GM23338 (cell line): ENCODE measurements around the gene FHIT. TPM values are rescaled to one million over a fixed set of nuclear protein-coding genes. Genes with fewer than 3 reads are reported as not detected.

Experiments used
- ATAC-seq: fragments of 200-7000 bp; cut with Tn5 transposase; 3 replicates; pipeline ENCODE4 v1.9.1; 2020
- DNase-seq: peaks from one replicate; pipeline ENCODE4 v3.0.0-alpha.2; 2015; ENCODE audit warnings: low spot score
- H2AFZ ChIP-seq: fragments of 200-600 bp; sonication (generic); 2 replicates; pipeline ENCODE4 v1.8.0; 2016; ENCODE audit warnings: antibody characterized with exemption, mild to moderate bottlenecking, moderate library complexity
- H3F3A ChIP-seq: fragments of 200-600 bp; sonication (generic); replicated peaks from 2 replicates; pipeline ENCODE4 v1.8.0; 2017; ENCODE audit warnings: antibody characterized with exemption, mixed run types, low read depth
- H3K27ac ChIP-seq: fragments of 200-600 bp; sonication (generic); 2 replicates; pipeline ENCODE4 v1.6.1; 2016; ENCODE audit warnings: low read depth
- H3K27me3 ChIP-seq: fragments of 200-600 bp; sonication (generic); 2 replicates; pipeline ENCODE4 v1.8.0; 2016; ENCODE audit warnings: mild to moderate bottlenecking, mixed run types, moderate library complexity; ENCODE audit not compliant: insufficient read depth
- H3K36me3 ChIP-seq: fragments of 200-600 bp; sonication (generic); 2 replicates; pipeline ENCODE4 v1.8.0; 2016; ENCODE audit warnings: mild to moderate bottlenecking; ENCODE audit not compliant: insufficient read depth
- H3K4me1 ChIP-seq: fragments of 200-600 bp; sonication (generic); 2 replicates; pipeline ENCODE4 v1.8.0; 2016; ENCODE audit warnings: mild to moderate bottlenecking, moderate library complexity; ENCODE audit not compliant: insufficient read depth
- H3K4me2 ChIP-seq: fragments of 200-600 bp; sonication (generic); 2 replicates; pipeline ENCODE4 v1.7.1; 2017; ENCODE audit warnings: mixed run types
- H3K4me3 ChIP-seq: fragments of 200-600 bp; sonication (generic); 2 replicates; pipeline ENCODE4 v1.6.1; 2016; ENCODE audit warnings: mixed run types
- H3K79me2 ChIP-seq: fragments of 200-600 bp; sonication (generic); replicated peaks from 2 replicates; pipeline ENCODE4 v1.8.0; 2017; ENCODE audit warnings: mild to moderate bottlenecking; ENCODE audit not compliant: insufficient read depth
- H3K9me2 ChIP-seq: fragments of 200-600 bp; sonication (generic); 2 replicates; pipeline ENCODE4 v1.8.0; 2017; ENCODE audit not compliant: insufficient read depth
- H4K20me1 ChIP-seq: fragments of 200-600 bp; sonication (generic); replicated peaks from 2 replicates; pipeline ENCODE4 v1.8.0; 2017; ENCODE audit warnings: mild to moderate bottlenecking; ENCODE audit not compliant: insufficient read depth
- H3K27ac Mint-ChIP-seq: 2 replicates; pipeline ENCODE4 v1.8.0; 2020; ENCODE audit warnings: inconsistent platforms, mild to moderate bottlenecking, moderate library complexity, mixed read lengths
- H3K27me3 Mint-ChIP-seq: 3 replicates; pipeline ENCODE4 v1.8.0; 2022; ENCODE audit warnings: low read depth, mild to moderate bottlenecking, moderate library complexity, mixed read lengths, inconsistent platforms; ENCODE audit not compliant: insufficient read depth, poor library complexity
- H3K36me3 Mint-ChIP-seq: 3 replicates; pipeline ENCODE4 v1.8.0; 2021; ENCODE audit warnings: low read depth, mild to moderate bottlenecking, inconsistent platforms, moderate library complexity, mixed read lengths
- H3K4me1 Mint-ChIP-seq: 3 replicates; pipeline ENCODE4 v1.8.0; 2020; ENCODE audit warnings: mild to moderate bottlenecking, inconsistent platforms, mixed read lengths
- H3K4me3 Mint-ChIP-seq: 3 replicates; pipeline ENCODE4 v1.8.0; 2021; ENCODE audit warnings: moderate library complexity, mild to moderate bottlenecking, inconsistent platforms, mixed read lengths
- H3K9me3 Mint-ChIP-seq: 3 replicates; pipeline ENCODE4 v1.8.0; 2020; ENCODE audit warnings: moderate library complexity, mild to moderate bottlenecking, inconsistent platforms, mixed read lengths
- CREB1 ChIP-seq: fragments of 250-450 bp; sonication (Bioruptor Pico); IDR thresholded peaks from 2 replicates; pipeline ENCODE4 v1.5.0; 2020; ENCODE audit warnings: low read depth, mild to moderate bottlenecking, moderate library complexity
- ETS1 ChIP-seq: IDR thresholded peaks from 2 replicates; pipeline ENCODE4 v1.6.1; 2016; ENCODE audit warnings: antibody characterized with exemption
- EZH2 ChIP-seq: fragments of 200-600 bp; sonication (generic); IDR thresholded peaks from one replicate; pipeline ENCODE4 v1.8.0; 2017; ENCODE audit warnings: antibody characterized with exemption, mild to moderate bottlenecking, low read depth; ENCODE audit not compliant: unreplicated experiment
- EZH2phosphoT487 ChIP-seq: fragments of 200-600 bp; sonication (generic); IDR thresholded peaks from one replicate; pipeline ENCODE4 v1.8.1; 2018; ENCODE audit warnings: antibody characterized with exemption; ENCODE audit not compliant: unreplicated experiment
- JUNB ChIP-seq: IDR thresholded peaks from one replicate; pipeline ENCODE4 v1.6.1; 2016; ENCODE audit warnings: antibody characterized with exemption; ENCODE audit not compliant: unreplicated experiment
- NANOG ChIP-seq: IDR thresholded peaks from 2 replicates; pipeline ENCODE4 v1.6.1; 2016; ENCODE audit warnings: antibody characterized with exemption, borderline replicate concordance
- POLR2AphosphoS5 ChIP-seq: IDR thresholded peaks from 2 replicates; pipeline ENCODE4 v1.6.1; 2016; ENCODE audit warnings: antibody characterized with exemption, low read depth
- REST ChIP-seq: IDR thresholded peaks from one replicate; pipeline ENCODE4 v1.6.1; 2018; ENCODE audit warnings: antibody characterized with exemption; ENCODE audit not compliant: unreplicated experiment
- STAT1 ChIP-seq: IDR thresholded peaks from one replicate; pipeline ENCODE4 v1.6.1; 2016; ENCODE audit warnings: antibody characterized with exemption; ENCODE audit not compliant: unreplicated experiment
- ZNF114 ChIP-seq: fragments of 250-450 bp; sonication (Bioruptor Pico); IDR thresholded peaks from 2 replicates; pipeline ENCODE4 v1.5.0; 2020; ENCODE audit warnings: mild to moderate bottlenecking, moderate library complexity
- ZNF331 ChIP-seq: fragments of 250-450 bp; sonication (Bioruptor Pico); IDR thresholded peaks from 2 replicates; pipeline ENCODE4 v1.5.0; 2020; ENCODE audit warnings: low read depth, mild to moderate bottlenecking, moderate library complexity
- polyA plus RNA-seq: library from polyadenylated mRNA; unstranded; fragments of >200 nt; fragmentation: Nextera tagmentation; extraction: Ambion mirVana; gene quantifications from 2 replicates; pipeline ENCODE4 v1.2.1, GENCODE V29; 2016
- total RNA-seq: library from RNA; depleted of rRNA; stranded (reverse); fragments of >200 nt; shearing (Covaris generic); gene quantifications from 2 replicates; pipeline ENCODE4 v1.2.3, GENCODE V29; 2014
- TF ChIP-seq, protein P1 (sequence below), 2 experiments: fragments of 200-600 bp in 1 of 2; sonication (generic) in 1 of 2; conservative IDR thresholded peaks; 2 replicates each; pipeline versions ENCODE4 v1.5.1 to v1.6.1; 2016 to 2017; ENCODE audit warnings: antibody characterized with exemption in 2 of 2, low read depth in 2 of 2, mild to moderate bottlenecking in 2 of 2, moderate library complexity in 1 of 2
- TF ChIP-seq, protein P2 (sequence below): fragments of 250-450 bp; sonication (Bioruptor Pico); IDR thresholded peaks from 2 replicates; pipeline ENCODE4 v1.5.0; 2020; ENCODE audit warnings: mild to moderate bottlenecking, moderate library complexity

The FHIT gene
- total and polyA plus RNA-seq, 2 experiments from 2014 or later: 3.0 to 8.3 TPM

DNA sequence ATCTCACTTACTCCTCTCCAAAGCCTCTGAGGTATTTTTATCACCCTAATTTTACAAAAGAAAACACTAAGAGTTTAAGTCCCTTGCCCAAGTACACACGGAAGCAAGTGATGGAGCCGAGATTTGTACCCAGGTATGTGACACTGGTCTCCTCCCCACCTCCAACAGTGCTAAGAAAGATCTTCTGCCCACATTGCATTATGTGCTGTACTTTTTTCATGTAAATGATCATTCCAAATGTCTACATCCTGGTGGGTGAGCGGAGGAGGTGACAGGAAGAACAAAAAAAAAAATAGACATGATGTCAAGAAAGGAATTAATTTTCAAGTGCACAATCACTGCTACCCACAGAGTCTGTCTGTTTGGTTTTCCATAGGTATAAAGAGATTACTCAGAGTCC is 694.1 kb downstream of the FHIT start:
- no peak for ATAC-seq
- no peak overlapping the region for H3K4me3 Mint-ChIP-seq
- H3K79me2 ChIP-seq: no peaks in the 10 kb centered on the region
- no peak overlapping the region for H3K27ac Mint-ChIP-seq
- no peak overlapping the region for H3K4me3 ChIP-seq
- no peak overlapping the region for H2AFZ ChIP-seq
- H3F3A ChIP-seq: no peaks in the 10 kb centered on the region
- H3K4me1 ChIP-seq: peaks cover 18% of the 10 kb centered on the region; the same call in 1 of the 2 replicates
- peaks cover 4% of the 10 kb centered on the region; the same call in 1 of the 3 replicates for H3K9me3 Mint-ChIP-seq
- no peaks in the 10 kb centered on the region for H3K36me3 ChIP-seq
- DNase-seq: no peak
- no peaks in the 10 kb centered on the region for H4K20me1 ChIP-seq
- no peaks in the 10 kb centered on the region for H3K27me3 ChIP-seq
- no peak for TF ChIP-seq STAT1
- no peak for TF ChIP-seq EZH2
- no peak for TF ChIP-seq ETS1
- TF ChIP-seq, protein P1, sequence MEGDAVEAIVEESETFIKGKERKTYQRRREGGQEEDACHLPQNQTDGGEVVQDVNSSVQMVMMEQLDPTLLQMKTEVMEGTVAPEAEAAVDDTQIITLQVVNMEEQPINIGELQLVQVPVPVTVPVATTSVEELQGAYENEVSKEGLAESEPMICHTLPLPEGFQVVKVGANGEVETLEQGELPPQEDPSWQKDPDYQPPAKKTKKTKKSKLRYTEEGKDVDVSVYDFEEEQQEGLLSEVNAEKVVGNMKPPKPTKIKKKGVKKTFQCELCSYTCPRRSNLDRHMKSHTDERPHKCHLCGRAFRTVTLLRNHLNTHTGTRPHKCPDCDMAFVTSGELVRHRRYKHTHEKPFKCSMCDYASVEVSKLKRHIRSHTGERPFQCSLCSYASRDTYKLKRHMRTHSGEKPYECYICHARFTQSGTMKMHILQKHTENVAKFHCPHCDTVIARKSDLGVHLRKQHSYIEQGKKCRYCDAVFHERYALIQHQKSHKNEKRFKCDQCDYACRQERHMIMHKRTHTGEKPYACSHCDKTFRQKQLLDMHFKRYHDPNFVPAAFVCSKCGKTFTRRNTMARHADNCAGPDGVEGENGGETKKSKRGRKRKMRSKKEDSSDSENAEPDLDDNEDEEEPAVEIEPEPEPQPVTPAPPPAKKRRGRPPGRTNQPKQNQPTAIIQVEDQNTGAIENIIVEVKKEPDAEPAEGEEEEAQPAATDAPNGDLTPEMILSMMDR (conservative IDR thresholded peaks at IDR 0.05; ENCODE audit: low read depth in 2 of 2): no peak
- no peak for TF ChIP-seq JUNB
- no peak for TF ChIP-seq NANOG
- no peak for TF ChIP-seq POLR2AphosphoS5
- TF ChIP-seq EZH2phosphoT487: no peak
- TF ChIP-seq, protein P2, sequence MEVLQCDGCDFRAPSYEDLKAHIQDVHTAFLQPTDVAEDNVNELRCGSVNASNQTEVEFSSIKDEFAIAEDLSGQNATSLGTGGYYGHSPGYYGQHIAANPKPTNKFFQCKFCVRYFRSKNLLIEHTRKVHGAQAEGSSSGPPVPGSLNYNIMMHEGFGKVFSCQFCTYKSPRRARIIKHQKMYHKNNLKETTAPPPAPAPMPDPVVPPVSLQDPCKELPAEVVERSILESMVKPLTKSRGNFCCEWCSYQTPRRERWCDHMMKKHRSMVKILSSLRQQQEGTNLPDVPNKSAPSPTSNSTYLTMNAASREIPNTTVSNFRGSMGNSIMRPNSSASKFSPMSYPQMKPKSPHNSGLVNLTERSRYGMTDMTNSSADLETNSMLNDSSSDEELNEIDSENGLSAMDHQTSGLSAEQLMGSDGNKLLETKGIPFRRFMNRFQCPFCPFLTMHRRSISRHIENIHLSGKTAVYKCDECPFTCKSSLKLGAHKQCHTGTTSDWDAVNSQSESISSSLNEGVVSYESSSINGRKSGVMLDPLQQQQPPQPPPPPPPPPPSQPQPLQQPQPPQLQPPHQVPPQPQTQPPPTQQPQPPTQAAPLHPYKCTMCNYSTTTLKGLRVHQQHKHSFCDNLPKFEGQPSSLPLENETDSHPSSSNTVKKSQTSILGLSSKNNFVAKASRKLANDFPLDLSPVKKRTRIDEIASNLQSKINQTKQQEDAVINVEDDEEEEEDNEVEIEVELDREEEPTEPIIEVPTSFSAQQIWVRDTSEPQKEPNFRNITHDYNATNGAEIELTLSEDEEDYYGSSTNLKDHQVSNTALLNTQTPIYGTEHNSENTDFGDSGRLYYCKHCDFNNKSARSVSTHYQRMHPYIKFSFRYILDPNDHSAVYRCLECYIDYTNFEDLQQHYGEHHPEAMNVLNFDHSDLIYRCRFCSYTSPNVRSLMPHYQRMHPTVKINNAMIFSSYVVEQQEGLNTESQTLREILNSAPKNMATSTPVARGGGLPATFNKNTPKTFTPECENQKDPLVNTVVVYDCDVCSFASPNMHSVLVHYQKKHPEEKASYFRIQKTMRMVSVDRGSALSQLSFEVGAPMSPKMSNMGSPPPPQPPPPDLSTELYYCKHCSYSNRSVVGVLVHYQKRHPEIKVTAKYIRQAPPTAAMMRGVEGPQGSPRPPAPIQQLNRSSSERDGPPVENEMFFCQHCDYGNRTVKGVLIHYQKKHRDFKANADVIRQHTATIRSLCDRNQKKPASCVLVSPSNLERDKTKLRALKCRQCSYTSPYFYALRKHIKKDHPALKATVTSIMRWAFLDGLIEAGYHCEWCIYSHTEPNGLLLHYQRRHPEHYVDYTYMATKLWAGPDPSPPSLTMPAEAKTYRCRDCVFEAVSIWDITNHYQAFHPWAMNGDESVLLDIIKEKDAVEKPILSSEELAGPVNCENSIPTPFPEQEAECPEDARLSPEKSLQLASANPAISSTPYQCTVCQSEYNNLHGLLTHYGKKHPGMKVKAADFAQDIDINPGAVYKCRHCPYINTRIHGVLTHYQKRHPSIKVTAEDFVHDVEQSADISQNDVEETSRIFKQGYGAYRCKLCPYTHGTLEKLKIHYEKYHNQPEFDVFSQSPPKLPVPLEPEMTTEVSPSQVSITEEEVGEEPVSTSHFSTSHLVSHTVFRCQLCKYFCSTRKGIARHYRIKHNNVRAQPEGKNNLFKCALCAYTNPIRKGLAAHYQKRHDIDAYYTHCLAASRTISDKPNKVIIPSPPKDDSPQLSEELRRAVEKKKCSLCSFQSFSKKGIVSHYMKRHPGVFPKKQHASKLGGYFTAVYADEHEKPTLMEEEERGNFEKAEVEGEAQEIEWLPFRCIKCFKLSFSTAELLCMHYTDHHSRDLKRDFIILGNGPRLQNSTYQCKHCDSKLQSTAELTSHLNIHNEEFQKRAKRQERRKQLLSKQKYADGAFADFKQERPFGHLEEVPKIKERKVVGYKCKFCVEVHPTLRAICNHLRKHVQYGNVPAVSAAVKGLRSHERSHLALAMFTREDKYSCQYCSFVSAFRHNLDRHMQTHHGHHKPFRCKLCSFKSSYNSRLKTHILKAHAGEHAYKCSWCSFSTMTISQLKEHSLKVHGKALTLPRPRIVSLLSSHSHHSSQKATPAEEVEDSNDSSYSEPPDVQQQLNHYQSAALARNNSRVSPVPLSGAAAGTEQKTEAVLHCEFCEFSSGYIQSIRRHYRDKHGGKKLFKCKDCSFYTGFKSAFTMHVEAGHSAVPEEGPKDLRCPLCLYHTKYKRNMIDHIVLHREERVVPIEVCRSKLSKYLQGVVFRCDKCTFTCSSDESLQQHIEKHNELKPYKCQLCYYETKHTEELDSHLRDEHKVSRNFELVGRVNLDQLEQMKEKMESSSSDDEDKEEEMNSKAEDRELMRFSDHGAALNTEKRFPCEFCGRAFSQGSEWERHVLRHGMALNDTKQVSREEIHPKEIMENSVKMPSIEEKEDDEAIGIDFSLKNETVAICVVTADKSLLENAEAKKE (CRISPR knock-in tag): no peak
- no peak for TF ChIP-seq CREB1
- no peak for TF ChIP-seq REST
- TF ChIP-seq ZNF331 (CRISPR knock-in tag): no peak
- no peak for TF ChIP-seq ZNF114 (CRISPR knock-in tag)
- peaks cover 25% of the 10 kb centered on the region for H3K4me1 Mint-ChIP-seq
- peaks cover 11% of the 10 kb centered on the region for H3K27me3 Mint-ChIP-seq
- H3K27ac ChIP-seq: no peak overlapping the region
- H3K9me2 ChIP-seq: peaks cover 11% of the 10 kb centered on the region; the same call in 1 of the 2 replicates
- H3K36me3 Mint-ChIP-seq: no peaks in the 10 kb centered on the region; the same call in 2 of the 3 replicates
- H3K4me2 ChIP-seq: no peak overlapping the region
